GM19240 (cell line): ENCODE results near the gene AFF3.

Experiments used
- DNase-seq: peaks from one replicate; pipeline ENCODE4 v3.0.0; 2011; ENCODE audit warnings: low spot score; ENCODE audit not compliant: insufficient read length

The AFF3 gene

DNA sequence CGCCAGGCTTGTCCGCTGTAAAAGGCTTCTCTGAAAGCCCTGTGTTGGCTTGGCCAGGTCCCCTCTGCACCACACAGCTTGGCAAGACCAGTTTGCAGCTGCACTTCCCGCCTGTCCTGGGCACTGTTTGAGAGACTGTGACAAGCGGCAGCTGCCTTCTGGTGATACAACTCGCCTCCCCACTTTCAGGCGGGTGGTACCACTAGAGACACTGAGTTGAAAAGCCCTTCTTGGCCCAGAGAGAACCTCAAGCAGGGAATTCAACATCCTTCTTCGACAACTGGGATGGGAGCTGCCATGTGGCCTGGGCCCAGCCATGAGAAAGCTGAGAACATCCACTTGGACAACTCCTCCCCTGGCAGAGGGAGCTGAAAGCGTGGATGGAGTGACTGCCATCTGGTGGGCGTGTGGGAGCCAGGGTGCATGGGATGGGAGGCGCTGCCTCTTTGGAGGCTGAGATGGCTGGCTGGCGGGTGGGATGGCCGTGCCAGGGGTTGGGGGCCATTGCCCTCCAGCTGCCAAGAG, 527.1 kb downstream of the AFF3 start:
- no peak for DNase-seq

DNA sequence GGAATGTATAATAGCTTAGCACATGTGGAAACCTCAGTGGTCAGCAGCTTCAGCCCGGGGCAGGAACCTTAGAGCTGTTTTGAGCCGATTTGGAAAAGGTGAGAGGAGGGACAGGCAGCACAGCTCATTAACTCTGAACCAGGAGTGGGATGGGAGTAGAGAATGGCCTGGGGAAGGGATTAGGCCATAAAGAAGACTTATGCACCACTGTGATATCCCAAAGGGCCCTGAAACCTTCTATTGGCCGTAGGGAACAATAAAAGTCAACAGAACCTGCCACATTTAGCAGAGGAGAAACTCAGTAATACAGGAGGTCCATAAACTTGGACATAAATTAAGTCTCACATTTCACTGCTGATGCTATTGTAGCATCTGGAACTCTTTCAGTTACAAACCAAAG, 528.4 kb downstream of the AFF3 start:
- no peak for DNase-seq

DNA sequence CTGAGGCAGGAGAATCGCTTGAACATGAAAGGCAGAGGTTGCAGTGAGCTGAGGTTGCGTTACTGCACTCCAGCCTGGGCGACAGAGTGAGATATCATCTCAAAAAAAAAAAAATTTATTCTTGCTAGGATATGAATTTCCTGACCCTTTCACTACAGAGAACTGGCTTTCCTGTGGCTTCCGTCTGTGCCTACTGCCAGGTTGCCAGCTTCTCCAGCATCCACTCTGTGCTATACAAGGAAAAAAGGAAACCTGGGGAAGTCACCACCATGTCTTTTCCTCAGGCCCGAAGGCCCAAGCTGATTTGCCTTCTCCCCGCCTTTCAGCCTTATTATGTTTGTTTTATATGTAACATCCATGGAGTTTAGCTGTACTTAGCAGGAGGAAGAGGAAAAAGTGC, 530.6 kb downstream of the AFF3 start:
- no peak for DNase-seq

DNA sequence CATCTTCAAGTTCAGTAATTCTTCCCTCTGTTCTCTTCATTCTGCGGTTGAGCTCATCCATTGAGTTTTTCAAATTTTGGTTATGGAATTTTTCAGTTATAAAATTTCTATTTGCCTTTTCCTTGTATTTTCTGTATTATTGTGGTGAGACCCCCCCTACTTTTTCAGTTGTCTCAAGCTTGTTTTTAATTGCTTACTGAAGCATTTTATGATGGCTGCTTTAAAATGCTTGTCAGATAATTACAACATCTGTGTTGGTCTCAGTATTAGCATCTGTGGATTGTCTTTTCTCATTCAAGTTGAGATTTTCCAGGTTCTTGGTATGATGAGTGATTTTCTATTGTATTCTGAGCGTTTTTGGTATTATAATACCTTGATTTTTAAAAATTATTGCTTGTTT, 531.4 kb downstream of the AFF3 start:
- no peak for DNase-seq

DNA sequence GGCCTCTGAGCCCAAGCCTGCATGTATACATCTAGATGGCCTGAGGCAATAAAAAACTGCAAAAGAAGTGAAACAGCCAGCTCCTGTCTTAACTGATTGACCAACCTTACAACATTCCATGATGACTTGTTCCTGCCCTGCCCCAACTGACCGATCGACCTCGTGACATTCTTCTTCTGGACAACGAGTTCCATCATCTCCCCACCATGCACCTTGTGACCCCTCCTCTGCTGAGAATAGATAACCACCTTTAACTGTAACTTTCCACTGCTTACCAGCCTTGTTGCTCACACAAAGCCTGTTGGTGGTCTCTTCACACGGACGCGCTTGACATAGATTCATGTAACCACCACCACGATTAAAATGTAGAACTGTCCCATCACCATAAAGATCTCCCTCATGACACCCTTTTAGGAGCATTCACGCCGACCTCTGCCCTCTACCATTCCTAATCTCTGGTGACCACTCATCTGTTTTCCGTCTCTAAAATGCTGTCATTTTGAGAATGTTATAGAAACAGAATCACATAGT, 532.5 kb downstream of the AFF3 start:
- DNase-seq, result no peak

DNA sequence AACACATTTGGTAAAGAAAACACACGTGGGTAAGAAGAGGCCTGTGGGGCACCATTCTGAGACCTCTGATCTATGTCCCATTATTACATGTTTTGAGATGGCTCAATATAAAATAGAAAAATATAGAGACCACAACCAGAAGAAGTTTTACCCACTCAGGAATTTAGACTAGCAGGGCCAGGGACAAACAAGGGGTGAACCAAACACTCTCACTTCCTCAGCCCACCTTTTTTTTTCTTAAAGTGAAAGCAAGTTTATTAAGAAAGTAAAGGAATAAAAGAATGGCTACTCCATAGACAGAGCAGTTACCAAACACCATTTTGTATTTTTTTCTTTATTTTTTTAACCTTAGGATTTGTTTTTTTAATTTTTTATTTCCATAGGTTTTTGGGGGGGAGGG, 533.5 kb downstream of the AFF3 start:
- no peak for DNase-seq

DNA sequence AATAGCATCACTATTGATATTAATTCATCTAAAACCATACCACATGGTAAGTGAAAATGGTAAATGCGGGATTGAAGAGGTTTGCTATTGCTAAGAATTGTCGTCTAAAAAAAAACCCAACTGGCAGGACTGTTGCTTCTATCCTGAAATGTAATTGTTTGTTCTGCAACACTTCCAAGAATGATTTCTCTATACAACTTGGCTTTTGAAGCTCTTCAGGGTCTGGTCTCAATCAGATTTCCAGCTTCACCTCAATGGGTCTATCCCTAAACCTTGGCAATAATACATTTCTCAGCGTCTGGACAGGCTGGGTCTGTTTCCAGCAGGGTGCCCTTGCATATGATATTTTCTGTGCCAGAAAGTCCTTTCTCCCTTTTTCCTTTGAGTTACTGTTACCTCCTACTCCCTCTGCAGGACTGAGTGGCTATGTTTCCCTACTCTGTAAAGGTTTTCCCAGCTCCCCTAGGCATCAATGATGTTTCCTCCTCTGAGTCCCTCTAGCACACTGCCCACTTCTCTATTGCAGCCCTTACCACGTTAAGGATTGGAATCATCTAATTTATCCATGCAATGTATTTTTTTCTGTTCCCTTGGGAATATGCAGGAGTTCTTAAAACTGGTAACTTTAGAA, 534.4 kb downstream of the AFF3 start:
- DNase-seq, result no peak

DNA sequence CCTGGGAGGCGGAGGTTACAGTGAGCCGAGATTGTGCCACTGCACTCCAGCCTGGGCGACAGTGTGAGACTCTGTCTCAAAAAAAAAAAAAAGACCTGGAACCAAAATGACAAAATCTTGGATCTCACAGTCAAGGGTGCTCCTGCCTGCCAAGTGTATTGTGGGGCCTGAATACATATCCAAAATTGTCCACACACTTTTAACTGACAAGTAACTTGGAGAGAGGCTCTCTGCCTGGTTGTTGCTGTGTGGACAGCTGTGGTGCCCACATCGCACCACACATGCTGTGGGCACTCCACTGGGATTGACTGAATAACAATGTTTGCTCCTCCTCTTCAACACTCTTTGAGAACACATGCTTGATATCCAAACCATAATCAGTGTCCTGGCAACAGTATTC, 534.9 kb downstream of the AFF3 start:
- no peak for DNase-seq

DNA sequence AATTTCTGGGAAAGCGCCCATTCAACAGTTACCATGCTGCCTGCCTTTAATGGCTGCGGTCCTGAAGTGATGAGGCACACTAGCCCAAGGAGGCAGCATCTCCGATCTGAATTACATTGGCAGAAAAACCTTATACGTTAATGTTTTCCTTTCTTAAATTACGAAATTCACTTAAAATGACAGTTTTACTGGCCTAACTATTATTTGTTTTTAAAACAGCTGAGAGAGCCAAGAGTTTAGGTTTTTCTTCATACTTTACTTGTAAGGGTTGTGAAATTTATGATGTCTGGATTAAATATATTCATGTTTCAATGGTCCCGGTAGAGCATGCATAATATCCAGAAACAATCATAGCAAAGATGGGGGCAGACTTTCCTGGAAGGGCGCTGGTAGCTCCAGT, 537.4 kb downstream of the AFF3 start:
- DNase-seq, result no peak

DNA sequence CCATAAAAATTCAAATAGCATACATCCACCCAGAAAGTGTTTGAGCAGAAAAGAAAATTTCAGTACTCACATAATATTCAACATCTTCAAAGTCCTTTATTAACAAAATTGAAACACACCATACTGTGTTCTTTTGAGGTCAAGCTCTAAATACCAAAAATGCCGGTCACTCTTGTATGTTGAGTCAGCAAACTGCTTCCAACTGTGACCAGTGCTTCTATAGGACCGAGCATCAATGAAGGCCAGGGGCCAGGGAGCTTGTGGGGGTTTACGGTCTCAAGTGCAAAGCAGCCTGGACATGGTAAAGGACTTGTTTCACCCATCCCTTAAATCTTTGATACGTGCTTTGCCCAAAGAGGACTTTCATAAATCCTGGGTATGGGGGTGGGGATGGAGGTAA, 539.9 kb downstream of the AFF3 start:
- no peak for DNase-seq

DNA sequence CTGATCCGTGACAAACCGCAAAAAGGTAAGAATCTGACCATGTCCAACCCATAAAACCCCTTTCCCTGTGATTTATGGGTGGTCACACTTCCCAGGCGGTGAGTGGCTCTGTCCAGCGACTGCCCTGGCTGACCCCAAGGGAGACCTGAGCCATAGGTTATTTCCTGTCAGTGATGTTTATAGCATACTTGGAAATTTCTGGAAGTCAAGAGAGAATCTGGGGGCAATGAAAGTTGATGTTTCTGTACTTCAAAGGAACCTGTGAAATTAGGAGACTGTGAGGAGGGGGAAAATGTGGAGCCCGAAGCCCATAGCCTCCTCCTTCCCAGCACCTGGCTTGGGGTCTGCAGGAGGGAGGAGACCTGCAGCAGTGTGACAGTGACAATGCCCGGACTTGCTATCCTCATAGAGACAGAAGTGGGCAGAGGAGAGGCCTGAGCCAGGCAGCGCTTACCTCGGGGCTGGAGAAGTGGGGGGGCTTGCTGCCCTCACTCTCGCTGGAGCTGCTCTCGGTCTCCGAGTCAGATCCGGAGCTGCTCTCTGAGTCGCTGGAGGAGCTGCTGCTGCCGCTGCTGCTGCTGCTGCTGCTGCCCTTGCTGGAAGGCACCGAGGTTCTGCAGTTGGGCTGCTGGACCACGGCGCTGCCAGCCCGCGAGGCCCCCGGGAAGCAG, 541.3 kb downstream of the AFF3 start:
- no peak for DNase-seq

DNA sequence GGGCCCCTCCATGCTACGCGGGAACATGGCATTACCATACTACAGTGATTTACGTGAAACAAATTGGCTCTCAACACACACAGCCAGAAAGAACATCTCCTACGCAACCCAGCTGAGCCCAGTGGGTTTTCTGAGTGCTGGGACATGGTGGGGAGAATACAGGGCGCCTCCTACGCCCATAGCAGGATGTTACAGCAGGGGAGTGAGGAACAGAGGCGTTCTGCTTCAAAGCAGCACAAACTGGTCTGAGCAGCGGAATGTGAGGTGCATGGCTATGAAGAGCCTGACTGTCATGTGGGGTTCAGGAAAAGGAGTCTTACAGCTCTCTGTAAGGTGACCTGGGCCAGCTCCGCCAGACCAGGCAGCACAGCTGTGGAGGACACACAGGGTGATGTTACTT, 543.9 kb downstream of the AFF3 start:
- no peak for DNase-seq

DNA sequence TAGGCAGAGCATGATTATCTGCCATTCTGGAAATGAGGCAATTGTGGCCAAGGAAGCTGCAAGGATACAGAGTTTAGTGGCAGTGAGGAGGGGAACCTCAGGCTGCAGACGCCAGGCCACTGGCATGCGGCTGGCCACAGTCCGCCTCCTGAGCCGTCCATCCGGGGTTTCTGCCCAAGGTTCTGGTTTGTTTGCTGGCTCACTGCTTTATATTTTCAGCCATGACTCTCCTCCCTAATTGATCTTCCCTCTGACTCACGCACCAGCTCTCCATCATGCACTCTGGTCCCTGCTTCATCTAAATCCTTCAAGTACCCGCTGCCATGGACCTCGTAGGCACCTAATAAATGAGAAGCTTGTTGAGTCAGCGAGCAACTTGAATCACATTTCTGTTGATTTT, 544.8 kb downstream of the AFF3 start:
- DNase-seq, result no peak

DNA sequence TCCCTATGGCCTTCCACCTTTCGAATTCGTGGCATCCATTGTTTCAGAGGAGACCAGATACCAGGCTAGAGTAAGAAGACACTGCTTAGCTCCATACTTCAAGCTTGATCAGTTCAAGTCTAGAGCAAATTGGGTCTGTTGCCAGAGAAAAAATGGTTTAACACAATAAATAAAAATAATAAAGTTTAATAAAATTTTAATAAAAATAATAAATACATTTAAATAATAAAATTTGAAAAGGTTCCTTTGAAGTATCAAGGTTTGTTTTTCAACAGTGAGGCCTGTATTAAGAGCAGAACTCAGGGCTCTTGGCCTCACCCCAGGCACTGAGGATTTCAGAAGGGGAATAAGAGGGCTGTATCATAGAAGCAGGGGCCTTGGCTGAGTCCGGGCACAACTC, 547.0 kb downstream of the AFF3 start:
- DNase-seq, result no peak

DNA sequence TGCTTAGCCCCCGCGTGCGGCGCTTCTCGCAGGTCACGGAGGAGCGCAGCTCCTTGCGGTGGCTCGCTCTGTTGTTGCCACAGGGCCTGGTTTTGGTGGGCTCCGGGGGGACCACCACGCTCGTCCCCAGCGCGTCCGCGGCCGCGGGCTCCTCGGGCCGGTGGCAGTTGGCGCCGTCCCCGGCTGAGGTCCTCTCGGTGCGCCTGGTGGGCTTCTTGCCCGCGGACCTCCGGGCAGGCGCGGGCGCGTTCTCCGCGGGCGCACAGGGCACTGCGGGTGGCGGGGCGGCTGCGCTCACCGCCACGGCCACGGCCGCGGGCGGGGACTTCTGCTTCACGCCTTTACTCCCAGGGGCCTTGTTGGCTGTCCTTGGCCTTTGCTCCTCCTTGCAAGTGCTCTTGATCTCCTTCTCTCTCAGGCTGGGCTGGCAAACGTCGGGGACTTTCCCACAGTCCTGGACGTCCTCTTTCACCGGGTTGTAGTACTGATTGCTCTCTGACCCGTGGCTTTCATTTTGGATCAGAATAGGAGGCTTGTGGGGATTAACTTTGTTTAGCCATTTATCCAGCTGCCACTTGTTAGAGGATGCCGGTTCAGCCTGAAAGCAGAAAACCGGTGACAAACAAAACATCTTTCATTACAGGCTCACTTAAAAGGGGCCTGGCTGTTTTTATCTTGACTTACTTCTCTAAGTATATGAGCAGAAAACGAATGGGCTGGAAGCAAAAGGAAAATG, 548.5 kb downstream of the AFF3 start:
- DNase-seq, result no peak

DNA sequence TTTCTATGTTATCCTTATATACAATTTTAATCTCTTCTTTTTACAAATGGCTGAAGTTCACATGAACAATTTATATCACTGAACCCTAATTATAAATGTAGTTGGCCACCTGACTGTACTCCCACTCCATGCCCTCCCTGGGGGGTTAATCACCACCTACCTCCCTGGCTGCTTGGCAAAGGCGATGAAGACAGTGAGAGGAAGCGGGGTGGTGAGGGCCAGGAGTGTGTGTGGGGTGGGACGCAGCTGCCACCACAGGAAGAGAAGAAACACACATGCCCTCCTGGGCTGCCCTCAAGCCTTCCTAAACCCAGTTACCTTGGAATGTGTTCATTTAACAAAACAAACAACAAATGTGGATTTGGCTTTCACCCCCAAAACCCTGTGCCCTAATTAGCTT, 565.6 kb downstream of the AFF3 start:
- DNase-seq, result no peak

DNA sequence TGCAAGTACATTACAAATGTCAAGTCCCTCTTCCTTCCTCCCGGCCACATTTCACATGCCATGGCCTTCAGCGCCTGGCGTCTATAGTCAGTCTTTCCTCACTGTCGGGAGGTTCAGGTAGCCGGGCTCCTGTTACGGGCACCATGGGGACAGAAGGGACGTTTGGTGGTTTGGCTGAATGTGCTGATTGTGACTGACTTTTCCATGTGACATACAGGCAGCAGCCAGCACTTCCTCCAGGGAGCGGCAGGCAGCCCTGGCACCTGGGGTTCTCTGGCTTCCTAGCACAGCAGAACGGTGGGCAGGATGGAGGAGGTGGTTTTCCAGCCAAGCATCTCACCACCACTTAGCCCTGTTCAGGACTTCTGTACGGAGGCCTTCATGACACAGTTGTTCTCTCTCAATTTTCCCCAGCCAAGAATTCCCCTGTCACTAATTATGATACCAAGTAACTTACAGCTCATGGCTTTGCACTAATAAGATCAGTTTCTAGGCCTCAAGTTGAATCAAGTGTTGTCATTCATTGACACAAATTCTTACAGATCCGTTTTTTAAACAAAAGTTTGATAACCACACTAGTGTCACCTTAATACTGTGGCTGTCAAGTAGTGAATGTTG, 568.6 kb downstream of the AFF3 start:
- DNase-seq, result no peak

DNA sequence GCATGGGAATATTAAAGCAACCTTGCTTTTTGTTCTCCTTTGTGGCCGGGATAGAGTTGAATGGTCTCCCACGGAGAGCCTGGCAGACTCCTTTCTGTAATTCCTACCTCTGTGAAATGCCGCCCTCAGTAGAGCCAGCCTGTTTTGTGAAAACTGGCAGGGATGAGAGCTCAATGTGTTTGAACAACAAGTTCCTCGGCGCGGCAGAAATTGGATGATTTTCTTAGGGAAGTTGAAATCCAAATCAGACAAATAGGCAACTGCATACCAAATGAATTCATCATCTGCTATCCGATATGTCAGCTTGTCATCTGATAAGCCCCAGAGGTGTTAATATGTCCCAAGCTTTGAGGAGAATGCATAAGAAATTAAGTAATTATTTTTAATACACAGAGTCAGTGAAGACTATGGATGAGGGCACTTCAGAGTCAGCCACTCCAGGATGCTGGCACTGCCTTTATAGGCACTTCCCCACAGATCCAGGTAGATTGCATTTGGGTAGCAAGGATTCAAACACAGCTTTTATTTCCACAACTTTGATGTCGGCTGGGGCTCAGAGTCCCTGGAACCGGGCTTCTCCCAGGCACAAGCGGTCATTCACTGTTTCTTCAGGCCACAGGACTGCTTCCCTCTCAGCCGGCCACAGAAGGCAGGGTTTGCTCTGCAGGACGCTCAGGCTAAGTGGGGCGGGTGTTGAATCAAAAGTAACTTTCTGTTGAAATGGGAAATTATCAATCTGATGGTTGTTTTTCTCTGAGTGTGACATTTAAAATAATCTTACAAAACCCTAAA, 569.8 kb downstream of the AFF3 start:
- DNase-seq, result no peak

DNA sequence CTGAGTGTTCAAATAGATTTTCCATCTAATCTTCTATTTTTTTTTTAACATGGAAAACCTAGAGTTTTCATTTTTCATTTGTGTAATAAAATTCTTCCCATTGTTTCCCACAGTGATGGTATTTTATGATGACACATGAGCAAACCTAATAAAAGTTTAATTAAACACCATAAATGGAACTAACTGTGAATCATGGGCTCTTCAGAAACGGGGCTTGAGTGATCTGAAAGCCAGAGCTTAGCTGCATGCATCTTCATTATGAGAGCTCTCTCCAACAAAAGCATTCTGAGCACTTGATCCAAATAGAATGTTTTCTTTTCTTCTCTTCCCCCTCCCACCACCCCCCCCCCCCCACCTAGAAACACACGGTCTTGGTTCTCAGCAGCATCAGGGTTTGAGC, 570.4 kb downstream of the AFF3 start:
- DNase-seq, result no peak

DNA sequence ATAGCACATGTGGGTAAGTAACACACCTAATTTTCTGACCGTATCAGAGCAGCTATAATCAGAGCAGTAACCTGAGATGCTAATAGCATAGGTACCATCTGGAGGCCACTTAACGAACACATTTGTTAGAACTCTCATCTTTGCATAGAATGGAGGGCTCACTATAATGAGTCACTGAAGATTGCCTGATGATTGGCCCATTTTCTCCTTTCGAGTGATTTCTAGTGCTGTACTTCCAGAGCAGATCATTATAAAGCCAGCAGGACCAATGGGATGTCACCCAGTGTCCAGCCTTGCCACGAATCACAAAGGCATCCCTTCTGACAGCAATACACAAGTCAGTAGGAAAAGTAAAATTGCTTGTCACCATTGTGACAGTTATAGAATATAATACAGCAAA, 570.9 kb downstream of the AFF3 start:
- DNase-seq, result no peak

DNA sequence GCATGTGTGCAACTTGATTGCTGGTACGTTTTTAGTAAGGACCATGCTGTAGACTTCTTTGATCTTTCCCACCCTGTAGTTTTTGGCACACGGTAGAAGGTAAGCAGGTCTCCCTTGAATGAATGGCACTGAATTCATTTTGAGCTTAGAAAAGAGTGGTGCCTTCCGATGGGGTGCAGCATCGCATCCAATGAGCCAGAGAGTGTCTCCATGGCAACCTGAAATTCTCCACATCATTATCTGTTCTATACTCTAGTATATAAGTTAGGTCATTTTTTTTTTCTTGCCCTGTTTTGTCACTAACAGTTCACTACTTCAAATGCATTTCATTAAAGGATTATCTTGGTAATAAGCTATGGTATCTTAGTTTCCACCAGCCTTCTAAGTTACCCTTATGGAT, 571.4 kb downstream of the AFF3 start:
- no peak for DNase-seq
